SU-DHL-6 (cell line): Measurements from ENCODE around the gene AGPAT3.

ENCODE experiments used
- EZH2phosphoT487 ChIP-seq: fragments of 200-600 bp; sonication (generic), shearing (Covaris generic); conservative IDR thresholded peaks from 2 replicates; pipeline ENCODE4 v1.6.1; 2018; ENCODE audit warnings: mild to moderate bottlenecking, antibody characterized with exemption, low read length, moderate library complexity, mixed read lengths
- TF ChIP-seq, protein P1 (sequence below): fragments of 200-600 bp; sonication (generic); IDR thresholded peaks from one replicate; pipeline ENCODE4 v1.5.1; 2017; ENCODE audit warnings: antibody characterized with exemption, mild to moderate bottlenecking, low read length, moderate library complexity; ENCODE audit not compliant: insufficient read depth, poor library complexity, severe bottlenecking

DNA sequence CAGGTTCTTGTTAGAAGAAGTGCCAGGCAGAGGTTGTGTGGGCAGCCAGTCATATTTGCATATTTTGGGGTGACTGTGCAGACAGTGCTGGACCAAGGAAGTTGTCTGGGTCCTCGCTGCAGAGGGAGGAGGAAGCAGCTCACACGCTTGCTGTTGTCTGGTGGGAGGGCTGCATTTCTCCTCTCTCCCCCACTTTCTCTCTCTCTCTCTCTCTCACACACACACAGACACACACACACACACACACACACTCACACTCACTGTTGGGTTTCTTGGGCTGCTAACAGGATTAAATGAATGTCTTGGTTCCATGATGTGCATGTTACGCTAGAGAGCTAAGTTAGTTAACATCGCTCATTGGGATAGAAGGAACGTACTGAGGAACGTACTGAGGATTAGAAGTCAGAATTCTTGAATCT lies 72.9 kb downstream of the AGPAT3 start:
- TF ChIP-seq, protein P1, sequence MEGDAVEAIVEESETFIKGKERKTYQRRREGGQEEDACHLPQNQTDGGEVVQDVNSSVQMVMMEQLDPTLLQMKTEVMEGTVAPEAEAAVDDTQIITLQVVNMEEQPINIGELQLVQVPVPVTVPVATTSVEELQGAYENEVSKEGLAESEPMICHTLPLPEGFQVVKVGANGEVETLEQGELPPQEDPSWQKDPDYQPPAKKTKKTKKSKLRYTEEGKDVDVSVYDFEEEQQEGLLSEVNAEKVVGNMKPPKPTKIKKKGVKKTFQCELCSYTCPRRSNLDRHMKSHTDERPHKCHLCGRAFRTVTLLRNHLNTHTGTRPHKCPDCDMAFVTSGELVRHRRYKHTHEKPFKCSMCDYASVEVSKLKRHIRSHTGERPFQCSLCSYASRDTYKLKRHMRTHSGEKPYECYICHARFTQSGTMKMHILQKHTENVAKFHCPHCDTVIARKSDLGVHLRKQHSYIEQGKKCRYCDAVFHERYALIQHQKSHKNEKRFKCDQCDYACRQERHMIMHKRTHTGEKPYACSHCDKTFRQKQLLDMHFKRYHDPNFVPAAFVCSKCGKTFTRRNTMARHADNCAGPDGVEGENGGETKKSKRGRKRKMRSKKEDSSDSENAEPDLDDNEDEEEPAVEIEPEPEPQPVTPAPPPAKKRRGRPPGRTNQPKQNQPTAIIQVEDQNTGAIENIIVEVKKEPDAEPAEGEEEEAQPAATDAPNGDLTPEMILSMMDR, result no peak
- no peak for TF ChIP-seq EZH2phosphoT487
